Retinal pigment epithelial cell (primary cell): ENCODE results near the gene MEP1B.

Source experiments
- DNase-seq: peaks from one replicate; pipeline ENCODE4 v3.0.0-alpha.2; 2010; ENCODE audit warnings: low read depth
- H3K4me3 ChIP-seq: 2 replicates; pipeline ENCODE4 v1.5.1; 2011; ENCODE audit warnings: mild to moderate bottlenecking, low read length, control low read depth, moderate library complexity
- TF ChIP-seq, protein P1 (sequence below): conservative IDR thresholded peaks from 2 replicates; pipeline ENCODE4 v1.5.1; 2011; ENCODE audit warnings: low read depth, low read length, control low read depth, inconsistent platforms

Gene MEP1B

DNA sequence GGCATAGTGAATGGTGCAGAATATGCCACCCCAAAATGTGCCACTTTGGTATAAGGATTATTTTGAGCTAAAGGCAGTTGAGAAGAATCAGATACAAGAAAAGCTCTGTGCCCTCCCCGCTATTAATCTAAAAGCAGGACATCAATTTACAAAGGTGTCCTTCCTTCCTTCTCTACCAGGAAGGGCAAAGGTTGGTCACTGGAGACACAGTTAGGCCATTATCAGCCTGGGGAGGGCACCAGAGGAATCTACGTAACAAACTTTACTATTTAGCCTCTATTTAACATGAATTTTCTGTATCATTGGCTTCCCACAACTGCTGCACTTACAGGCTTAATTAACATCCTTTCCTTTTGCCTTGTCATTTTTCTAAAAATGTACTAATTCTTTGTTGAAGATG lies 52.6 kb downstream of the MEP1B start:
- no peak overlapping the region for H3K4me3 ChIP-seq
- DNase-seq = no peak
- TF ChIP-seq, protein P1, sequence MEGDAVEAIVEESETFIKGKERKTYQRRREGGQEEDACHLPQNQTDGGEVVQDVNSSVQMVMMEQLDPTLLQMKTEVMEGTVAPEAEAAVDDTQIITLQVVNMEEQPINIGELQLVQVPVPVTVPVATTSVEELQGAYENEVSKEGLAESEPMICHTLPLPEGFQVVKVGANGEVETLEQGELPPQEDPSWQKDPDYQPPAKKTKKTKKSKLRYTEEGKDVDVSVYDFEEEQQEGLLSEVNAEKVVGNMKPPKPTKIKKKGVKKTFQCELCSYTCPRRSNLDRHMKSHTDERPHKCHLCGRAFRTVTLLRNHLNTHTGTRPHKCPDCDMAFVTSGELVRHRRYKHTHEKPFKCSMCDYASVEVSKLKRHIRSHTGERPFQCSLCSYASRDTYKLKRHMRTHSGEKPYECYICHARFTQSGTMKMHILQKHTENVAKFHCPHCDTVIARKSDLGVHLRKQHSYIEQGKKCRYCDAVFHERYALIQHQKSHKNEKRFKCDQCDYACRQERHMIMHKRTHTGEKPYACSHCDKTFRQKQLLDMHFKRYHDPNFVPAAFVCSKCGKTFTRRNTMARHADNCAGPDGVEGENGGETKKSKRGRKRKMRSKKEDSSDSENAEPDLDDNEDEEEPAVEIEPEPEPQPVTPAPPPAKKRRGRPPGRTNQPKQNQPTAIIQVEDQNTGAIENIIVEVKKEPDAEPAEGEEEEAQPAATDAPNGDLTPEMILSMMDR = no peak

GRCh38 chr18:32243358-32243757 lies 53.5 kb downstream of the MEP1B start:
- TF ChIP-seq, protein P1 = no peak
- DNase-seq = no peak
- H3K4me3 ChIP-seq = no peak overlapping the region

- TF ChIP-seq, protein P1 = no peak
- no peak overlapping the region for H3K4me3 ChIP-seq
- no peak for DNase-seq
Observed at GRCh38 chr18:32244881-32245280, 55.0 kb downstream of the MEP1B start.

GRCh38 chr18:32249147-32249929 lies 59.5 kb downstream of the MEP1B start:
- DNase-seq = no peak
- no peak overlapping the region for H3K4me3 ChIP-seq
- TF ChIP-seq, protein P1 = no peak

DNA sequence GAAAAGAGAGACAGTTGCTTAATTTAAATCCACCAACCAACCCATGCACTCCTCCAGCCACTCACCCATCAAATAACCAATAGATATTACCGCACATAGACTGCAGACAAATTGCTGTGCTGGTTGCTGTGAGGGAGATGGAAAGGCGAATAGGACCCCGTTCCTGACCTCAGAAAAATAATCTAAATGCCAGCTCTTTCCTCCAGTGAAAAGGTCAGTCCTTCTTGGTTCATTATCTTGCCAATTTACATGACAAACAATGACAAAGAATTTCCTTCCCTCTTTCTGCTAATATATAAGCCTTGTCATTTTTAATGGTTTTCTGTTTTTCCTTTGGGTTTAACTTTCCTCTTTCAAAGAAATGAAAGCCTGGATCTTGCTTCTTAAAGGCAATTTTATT lies 61.6 kb downstream of the MEP1B start:
- no peak for DNase-seq
- TF ChIP-seq, protein P1 = no peak
- no peak overlapping the region for H3K4me3 ChIP-seq

GRCh38 chr18:32252141-32252860 lies 62.5 kb downstream of the MEP1B start:
- H3K4me3 ChIP-seq = no peak overlapping the region
- no peak for DNase-seq
- TF ChIP-seq, protein P1 = no peak

- no peak for DNase-seq
- H3K4me3 ChIP-seq = no peak overlapping the region
- TF ChIP-seq, protein P1 = no peak
Observed at GRCh38 chr18:32255570-32255969, 65.7 kb downstream of the MEP1B start.
